Esophagus mucosa (tissue), 1 donor: ENCODE results near the gene MTX3. TPM values are rescaled to one million over a fixed set of nuclear protein-coding genes. Genes with fewer than 3 reads are reported as not detected.

Experiments used
- ATAC-seq: fragments of 200-7000 bp; cut with Tn5 transposase; one replicate; pipeline ENCODE4 v1.9.1; 2020
- total RNA-seq: library from RNA; stranded (reverse); gene quantifications from one replicate; pipeline ENCODE4 v1.2.4, GENCODE V29; 2023
- donor health status: DM: yes; HTN: yes; CAD: no.

MTX3 gene, protein sequence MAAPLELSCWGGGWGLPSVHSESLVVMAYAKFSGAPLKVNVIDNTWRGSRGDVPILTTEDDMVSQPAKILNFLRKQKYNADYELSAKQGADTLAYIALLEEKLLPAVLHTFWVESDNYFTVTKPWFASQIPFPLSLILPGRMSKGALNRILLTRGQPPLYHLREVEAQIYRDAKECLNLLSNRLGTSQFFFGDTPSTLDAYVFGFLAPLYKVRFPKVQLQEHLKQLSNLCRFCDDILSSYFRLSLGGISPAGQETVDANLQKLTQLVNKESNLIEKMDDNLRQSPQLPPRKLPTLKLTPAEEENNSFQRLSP
- 12.5 TPM for total RNA-seq

DNA sequence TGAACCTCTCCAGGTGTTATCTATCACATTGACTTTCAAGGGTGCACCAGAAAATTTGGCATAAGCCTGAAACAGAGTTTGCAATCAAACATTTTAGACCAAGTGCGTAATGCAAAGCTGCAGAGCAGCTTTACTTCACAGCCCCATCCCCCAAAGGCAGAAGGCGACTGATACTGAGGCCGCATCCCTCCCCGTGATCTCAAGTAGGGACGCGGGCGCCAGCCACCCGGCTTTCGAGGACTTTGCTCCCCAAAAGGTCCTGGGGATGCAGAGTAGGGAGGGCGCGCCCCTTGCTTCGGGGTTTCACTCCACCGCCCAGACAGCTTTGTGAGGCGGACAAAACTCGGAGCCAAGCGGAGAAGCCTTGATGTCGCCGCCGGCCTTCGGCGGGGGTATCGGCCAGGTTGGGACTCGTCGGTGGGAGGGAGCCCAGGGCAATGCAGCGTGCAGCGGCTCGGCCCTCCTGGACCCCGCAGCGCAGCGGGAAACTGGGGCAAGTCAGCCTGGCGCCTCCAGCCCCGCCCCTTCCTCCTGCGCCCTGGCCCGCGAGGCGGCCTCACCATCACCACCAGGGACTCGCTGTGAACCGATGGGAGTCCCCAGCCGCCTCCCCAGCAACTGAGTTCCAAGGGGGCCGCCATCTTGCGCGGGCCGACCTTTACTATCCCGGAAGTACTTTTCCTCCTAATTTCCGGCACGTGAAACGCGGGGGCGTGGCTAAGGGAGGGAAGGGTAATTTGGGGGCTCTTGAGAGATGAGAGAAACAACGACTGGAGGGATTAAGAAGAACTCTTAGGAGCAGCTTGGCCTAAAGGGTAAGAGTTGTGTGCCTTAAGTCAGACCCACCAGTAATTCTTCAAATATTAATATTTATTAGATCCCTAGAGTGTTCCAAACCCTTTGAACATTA, at the start of gene MTX3:
Gene MTX3 (minus strand): TSS at position 665 of the 910 bp plus-strand sequence. CDS start 24 bp downstream, at position 641.
- peak; percentile 94 for ATAC-seq

DNA sequence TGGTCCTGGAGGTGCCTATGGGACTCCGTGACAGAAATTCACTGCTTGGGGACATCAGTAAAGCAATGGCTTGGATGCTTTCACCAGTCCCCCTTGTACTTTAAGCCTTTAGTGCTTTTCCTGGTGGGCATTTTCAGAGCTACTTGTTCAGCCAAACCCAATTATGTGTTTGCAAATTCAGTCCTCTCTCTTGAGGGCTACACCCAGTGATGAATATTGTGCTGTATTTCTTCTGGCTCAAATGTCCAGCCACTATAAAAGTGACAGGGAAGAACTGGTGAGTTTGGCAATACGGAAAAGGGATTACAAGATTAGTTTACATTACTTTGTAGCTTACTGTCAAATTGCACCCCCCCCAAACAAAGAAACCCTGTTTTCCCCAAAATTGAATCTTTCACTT, 48.6 kb upstream of the MTX3 start:
- no peak for ATAC-seq

DNA sequence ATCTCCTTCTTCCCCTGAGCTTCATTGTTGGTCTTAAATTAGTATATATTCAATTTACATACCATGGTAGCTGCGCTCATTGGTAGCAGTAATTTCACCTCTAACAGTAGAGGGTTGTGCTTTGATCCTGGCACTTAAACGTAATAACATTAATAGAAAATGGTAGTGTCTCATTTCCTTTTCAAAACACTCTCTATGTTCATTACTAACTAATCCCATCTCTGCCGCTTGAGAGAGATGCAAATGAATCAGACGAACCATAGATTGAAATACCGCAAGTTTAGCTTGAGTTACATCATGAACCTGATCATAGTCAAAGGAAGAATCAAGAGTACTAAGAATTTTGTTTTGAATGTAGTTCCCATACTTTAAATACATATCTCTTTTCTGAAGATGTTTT, 46.3 kb upstream of the MTX3 start:
- no peak for ATAC-seq

DNA sequence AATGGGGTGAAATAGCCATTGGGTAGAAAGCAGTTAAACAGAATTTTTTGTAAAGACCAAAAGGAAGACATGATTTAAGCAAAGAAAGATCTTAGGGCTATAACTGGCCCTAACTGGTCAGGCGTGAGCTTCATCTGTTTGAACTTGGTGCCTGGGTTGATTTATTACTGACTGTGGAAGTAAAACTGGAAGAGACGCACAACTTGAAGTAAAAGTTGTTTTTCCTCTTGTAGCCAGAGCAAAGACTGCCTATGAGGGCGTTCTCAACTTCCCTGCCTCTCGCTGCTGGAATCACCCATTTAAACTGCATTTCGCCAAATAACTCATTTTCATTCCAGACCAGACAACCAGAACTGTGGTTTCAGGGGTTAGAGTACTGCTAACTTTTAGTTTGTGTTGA, 45.6 kb upstream of the MTX3 start:
- no peak for ATAC-seq

DNA sequence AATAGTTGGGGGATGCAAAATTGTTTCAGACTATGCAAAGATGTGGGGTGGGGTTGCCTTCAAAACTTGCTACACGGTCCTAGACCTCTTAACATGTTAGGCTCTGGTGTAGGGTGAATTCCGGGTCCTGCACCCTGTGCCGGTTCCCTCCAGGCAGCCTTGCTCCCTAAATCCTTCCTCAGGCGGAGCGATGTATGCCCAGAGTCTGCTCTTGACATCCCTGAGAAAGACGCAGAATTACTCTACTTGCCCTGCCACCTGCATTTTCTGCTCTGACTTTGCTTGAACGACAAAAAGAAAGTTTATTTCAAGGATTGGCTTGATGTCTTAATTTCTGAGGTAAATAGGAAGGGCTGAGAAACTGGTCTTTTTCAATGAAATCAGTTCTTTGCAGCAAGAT, 44.8 kb upstream of the MTX3 start:
- no peak for ATAC-seq

DNA sequence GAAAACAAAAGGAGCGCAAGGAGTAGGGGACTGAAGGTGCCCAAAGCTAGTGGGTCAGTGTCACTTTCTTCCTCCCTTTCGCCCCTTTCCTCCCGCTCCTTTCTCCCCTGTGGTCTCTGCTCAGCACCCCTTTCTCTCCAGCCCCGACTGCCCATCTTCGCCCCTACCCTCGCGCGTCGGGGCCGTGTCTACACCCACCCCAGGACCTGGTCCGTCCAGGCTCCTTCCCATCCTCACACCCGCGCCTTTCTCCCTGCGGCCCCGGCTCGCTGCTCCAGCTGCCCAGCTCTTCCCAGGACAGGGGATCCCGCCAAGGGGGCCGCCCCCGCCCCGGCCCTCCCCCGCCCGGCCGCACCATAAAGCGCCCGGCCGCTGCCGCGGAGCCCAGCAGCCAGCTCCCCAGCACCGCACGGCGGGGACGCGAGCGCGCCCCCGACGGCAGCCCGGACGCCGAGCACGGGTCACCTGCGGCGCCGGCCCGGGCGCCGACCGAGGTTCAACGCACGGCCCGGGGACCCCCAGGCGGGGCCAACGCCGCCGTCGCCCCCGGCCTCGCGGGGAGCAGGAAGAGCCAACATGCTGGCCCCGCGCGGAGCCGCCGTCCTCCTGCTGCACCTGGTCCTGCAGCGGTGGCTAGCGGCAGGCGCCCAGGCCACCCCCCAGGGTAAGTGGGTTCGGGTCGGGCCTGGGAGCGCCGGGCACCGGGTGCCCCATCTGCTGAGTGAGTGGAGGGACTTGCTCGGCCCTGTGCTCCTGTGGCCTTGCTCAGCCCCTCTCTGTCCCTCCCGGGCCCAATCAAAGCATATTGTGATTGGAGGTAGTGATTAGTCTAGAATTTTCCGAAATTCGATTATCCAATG, 44.1 kb upstream of the MTX3 start, which contains the start of gene THBS4:
Gene THBS4 (plus strand): TSS at position 387 of the 860 bp plus-strand sequence. CDS start 190 bp downstream, at position 577.
- no peak for ATAC-seq

DNA sequence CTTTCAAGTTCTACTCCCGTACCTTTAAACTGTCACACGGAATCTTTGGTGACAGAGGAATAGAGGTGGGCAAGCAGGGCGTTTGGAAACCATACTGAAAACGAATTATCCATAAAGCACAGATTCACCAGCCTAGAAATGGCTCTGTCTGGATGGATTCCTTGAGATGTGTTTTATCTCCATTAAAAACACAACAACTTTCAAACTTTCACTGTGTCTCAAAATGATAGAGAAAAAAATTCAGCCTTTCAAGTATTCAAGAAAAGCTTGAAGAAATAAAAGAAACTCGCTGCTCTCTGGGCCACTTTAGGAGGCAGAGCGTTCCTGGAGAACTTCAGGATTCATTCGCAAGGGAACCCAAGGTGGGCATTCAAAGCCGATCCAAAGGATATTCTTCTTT, 43.5 kb upstream of the MTX3 start:
- ATAC-seq = no peak

DNA sequence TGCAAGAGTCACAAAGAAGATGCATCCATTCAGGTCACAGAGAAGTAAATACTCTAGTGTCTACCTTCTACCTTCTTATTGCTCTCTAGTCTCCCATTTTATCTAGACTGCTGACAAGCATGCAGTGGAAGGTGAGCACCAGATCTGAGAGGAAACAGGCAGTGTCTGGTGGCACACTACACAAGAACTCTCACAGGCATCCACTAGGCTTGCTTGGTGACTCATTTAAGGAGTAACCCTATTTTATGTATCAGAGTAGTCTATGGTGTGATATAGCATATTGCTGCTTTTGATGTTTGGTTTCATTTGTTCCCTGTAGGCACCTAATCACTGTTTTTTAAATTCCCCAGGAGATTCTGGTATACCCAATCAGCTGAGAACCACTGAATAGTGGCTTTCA, 42.5 kb upstream of the MTX3 start:
- ATAC-seq = no peak

DNA sequence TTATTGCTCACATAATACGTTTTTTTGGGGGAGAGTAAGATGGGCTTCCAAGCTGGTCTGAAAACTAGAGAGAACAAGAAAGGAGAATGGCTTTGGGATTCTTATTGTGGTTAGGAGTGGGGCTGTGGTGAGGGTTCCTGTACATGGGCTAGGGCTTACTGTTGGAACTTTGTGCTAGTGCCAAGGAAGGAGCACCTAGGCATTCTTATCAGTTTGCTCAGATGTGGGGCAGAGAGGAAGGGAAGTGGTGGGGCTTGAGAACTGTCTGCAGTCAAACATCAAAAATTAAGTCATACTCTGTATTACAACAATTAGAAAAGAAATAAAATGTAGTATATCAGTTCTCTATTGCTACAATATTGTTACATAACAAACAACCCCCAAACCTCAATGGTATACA, 40.0 kb upstream of the MTX3 start:
- no peak for ATAC-seq

DNA sequence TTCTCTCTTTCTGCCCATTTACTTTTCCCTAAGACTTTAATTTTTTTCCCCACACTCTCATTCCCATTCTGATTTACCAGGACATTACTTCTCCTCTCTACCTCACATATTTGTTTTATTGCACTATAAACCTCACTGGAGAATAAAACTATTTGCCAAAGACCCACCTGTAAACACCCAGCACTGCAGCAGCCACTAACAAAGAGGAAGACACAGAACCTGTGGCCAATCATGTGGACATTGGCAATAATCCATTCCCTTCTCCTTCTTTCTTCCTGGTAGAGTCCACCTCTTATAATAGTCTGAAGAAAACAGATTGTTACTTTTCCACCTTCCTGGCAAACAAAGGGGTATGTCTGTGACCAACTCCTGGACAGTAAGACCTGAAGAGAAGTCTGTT, 35.8 kb upstream of the MTX3 start:
- ATAC-seq = no peak

DNA sequence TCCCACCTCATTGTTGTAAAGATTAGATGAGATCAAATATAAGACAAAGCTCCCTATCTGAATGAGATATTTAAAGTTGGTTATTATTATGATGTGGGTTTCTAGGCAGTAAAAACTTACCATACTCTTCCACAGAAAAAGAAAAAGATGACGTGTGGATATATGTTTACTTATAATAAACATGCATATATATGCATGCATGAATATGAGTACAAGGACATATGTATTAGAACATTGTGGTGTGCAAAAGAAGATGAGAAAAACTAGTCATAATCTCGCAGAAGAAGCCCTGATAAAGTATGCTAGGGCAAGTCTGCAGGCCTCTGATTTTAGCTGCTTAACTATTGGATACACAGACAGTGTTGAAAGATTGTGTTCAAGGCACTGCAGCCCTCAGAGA, 34.0 kb upstream of the MTX3 start:
- ATAC-seq = no peak

DNA sequence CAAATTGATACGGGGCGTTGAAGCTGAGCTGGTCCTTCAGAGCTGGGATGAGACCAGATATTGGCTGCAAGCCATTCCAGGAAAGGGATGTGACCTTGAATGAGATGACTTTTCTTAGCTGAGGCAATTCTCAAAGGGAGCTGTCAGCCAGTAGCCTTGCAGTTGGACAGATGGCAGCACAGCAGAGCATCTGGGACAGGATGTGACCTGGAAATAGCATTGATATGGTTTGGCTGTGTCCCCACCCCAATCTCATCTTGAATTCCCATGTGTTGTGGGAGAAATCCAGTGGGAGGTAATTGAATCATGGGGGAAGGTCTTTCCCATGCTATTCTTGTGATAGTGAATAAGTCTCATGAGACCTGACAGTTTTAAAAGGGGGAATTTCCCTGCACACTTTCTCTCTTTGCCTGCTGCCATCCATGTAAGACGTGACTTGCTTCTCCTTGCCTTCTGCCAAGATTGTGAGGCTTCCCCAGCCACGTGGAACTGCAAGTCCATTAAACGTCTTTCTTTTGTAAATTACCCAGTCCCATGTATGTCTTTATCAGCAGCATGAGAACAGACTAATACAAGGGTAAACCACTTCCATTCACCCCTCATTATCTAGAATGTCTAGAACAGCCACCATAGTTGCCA, 19.8 kb upstream of the MTX3 start:
- ATAC-seq = no peak

DNA sequence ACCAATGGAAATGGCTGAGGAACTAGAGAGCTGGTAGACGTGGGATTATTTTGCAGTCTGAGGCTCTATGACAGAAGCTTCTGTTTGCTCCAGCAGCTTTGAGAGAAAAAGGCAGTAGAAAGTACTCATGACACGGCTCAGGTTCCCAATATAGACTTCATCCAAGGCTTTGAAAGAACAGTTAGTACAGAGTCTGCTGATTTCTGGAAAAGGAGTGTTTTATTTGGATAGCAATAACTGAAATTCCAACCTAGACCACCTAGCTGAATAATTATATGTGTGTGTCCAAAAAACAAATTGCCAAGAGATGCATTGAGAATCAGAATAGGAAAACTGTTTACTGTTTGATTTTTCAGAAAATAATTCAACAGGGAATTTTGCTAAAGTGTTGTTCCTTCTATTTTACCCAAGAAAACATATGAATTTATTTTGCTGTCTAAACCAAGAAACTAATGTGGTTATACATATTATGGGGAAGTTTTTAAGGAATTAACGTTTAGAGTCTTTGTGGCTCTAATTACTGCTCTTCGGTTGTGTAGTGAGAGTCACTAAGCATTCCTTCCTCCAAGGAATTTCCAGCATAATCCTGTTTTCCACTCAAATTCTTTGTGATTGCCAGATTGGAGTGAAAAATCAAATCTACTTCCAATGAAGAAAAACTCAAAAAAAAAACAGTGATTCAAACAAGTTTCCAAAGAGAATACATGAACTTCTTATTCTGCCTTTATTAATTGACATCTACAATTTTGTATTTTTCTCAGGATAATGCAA, 18.1 kb upstream of the MTX3 start:
- no peak for ATAC-seq

DNA sequence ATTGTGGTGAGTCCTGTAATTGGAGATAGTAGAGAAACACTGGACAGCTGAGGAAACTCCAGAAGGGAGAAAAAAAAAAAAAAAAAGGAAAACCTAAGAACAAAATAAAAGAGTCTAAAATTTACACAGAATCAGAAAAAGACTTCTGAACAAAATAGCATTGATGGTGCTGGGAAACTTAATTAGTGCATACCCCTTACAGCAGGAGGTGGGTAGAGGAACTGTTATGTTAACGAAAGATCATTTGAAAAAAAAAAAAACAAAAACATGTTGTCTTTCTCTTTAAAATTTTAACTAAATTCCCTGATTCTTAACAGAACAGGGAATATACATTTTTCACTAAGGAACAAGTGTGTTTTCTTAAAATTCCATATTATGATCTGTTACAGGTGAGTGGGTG, 11.6 kb upstream of the MTX3 start:
- ATAC-seq = no peak

DNA sequence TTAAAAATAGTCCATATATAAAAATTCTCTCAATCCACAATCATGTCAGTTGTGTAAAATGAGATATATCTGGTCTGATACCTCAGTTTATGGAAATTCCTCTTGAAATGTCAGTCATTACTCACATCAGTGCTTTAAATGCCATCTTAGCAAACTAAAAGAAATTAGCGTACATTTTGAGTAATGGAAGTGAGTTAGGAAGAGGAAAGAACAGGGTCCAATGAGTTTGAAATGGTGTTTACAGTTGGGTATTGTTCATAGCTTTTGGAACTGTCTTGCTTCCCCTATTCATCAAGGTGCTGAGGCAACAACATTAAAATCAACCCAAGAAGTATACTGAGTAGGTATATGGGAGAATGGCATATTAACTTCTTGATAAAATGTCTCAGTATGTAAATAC, 8.7 kb upstream of the MTX3 start:
- ATAC-seq = no peak

DNA sequence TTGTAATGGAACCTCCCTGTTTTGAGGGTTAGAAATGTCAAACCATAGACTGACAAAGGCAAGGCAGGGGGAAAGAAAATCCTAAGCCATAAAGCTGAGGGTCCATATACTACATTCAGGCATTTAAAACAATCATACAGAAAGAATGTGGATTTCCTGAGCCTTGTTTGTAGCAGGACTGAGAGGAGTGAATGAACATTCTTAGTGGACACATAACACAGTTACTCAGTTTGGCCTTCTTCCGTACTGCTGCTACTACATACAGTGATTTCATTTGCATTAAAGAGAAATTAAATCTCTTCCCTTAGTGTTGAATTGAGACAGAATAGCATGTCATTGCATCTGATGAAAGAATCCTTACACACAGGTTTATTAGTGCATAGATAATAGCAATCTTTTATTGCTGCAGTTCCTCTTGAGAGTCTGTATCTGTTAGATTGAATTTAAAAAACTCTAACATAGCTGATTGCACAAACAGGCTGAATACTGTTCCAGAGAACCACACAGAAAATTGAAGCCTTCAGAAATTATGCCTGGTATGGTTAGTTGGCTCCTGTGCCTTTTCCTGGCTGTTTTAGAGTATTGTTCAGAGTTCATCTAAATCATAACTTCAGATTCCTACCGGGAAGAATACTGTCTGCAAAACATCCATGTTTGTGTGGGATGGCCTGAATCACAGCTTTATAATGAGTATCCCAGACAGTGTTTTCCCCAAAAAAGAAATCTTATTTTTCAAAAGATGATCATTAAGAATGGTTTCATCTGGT, 2.0 kb upstream of the MTX3 start:
- no peak for ATAC-seq

DNA sequence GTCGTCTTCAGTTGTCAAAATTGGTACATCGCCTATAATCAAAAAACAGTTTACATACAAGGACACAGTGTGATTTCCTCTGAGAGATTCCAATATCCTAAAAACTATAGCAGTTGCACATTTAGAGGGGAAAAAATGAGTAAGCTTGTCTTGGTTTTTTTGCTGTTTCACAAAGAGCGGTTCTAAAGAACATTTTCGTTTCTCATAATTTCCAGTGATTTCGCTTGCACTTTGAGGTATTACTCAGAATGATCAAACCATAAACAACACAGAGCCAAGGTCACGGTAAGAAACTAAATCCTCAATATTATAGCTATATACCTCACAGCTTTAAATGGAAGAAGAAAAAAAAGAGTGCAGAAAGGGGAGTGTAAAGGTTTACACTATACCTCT, 861 bp downstream of the MTX3 start:
- peak; percentile 12 for ATAC-seq

DNA sequence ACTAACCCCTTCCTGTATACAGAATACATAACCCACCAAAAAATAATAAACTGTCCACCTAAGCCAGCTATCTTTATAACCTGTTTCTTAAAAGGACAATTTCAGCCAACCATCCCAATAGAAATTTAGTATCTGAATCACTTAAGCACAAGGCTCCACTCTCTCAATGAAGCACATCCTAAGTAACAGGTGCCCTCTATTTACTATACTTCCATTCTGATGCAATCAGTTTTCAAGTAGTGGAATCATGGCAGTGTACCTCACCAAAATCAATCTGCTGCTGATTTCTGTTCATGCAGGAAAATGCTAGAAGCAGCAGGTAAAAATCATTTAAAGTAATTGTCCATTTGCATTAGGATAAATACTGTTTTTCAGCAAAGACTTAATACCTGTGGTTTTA, 4.8 kb downstream of the MTX3 start:
- ATAC-seq = no peak

DNA sequence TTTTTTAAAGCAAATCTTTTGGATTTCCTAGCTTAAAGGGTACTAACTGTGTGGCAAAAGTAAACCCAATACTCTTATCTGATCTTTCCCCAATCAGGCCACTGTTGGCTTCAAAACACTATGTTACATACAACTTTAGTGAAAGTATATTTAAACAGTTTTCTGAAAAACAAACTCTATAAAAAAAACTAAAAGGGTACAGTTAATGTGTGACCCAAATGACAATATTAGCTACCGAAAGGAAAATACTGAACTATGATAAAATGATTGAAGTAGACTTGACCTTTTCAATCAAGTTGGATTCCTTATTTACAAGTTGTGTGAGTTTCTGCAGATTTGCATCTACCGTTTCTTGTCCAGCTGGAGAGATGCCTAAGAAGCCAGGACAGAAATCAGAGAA, 5.8 kb downstream of the MTX3 start:
- no peak for ATAC-seq

DNA sequence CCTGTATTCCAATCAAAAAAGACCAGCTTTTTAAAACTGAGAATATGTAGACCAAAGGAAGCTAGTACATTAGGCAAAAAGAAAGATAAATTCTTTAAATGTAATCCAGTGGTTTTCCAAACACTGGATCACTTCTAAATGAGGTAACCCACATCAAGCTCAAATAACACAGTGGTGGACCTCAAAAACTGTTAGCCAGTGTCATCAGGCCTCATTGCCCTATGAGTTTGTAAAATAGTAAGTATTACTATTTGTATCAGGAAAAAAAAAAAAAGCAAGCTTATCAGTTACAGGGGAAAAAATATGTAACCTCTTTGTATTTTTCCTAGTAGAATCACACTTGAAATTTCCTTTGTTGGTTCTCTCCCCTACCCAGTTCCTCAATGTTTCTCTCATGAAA, 6.7 kb downstream of the MTX3 start:
- no peak for ATAC-seq

DNA sequence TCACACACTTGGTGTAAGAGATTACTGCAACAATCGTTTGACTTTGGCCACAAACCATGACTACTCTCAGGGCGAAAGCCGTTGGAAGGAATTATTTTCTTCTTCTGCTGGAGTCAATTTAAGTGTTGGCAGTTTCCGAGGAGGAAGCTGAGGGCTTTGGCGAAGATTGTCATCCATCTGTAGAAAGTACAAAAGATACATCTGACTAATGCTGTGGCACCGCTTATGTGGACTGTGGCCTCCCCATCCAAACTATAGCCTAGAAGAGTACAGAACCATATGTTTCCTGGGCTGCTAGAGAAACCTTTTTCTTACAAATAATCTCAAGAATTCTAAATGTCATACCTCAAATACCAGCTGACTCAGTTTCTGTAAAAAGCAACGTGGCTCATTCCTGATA, 7.4 kb downstream of the MTX3 start:
- no peak for ATAC-seq
